Jurkat, Clone E6-1 (cell line): ENCODE measurements around the gene BCL11A.

Experiments
- DNase-seq: peaks from one replicate; pipeline ENCODE4 v3.0.0-alpha.2; 2011; ENCODE audit warnings: low read depth, low spot score
- H3K4me3 ChIP-seq: 2 replicates; pipeline ENCODE4 v1.5.1; 2011; ENCODE audit warnings: mild to moderate bottlenecking, low read length, control low read depth, moderate library complexity

Gene BCL11A

GRCh38 chr2:60496475-60496874 is 57.0 kb downstream of the BCL11A start:
- no peak overlapping the region for H3K4me3 ChIP-seq

GRCh38 chr2:60495041-60495625 is 58.3 kb downstream of the BCL11A start:
- no peak overlapping the region for H3K4me3 ChIP-seq
- DNase-seq, result no peak

More at GRCh38 chr2:60496475-60496874, 57.0 kb downstream of the BCL11A start:
- DNase-seq, result no peak

DNA sequence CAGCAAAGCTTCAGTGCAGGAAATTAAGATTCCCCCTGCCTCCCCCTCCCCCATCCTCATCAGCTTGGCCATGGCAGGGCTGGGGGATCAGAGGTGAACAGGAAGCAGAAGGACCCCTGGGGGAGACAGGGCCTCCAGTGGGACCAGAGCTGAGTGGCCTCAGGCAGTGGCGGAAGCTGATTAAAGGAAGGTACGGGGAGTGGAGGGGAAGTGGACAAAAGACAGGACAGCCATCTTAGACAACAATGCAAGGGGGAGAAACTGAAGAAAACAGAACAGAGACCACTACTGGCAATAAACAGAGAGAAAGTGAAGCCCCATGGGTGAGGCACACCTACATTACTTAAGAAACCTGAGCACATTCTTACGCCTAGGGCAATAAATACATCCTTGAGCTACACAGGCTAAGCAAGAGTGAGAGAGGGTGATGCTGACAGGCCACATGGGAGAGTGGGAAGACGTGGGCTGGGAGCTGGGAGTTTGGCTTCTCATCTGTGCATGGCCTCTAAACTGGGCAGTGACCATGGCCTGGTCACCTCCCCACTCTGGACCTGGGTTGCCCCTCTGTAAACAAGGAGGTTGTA is 59.6 kb downstream of the BCL11A start:
- H3K4me3 ChIP-seq, result no peak overlapping the region
- DNase-seq, result no peak

DNA sequence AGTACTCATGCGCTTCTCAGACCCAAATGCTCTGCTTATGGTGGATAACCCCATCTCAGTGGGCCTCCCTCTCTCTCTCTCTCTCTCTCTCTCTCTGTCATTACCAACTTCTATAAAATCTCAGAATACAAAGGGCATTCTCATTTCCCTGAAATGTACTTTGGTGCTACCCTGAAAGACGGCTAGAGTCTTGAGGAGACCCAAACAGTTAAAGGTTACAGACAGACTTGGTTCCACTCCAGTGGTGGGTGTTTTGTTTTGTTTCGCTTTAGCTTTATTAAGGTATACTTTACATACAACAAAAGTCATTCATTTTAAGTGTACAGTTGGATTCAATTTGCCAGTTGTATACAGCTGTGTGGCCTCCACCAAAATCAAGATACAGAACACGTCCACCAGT is 60.9 kb downstream of the BCL11A start:
- DNase-seq, result no peak
- no peak overlapping the region for H3K4me3 ChIP-seq

DNA sequence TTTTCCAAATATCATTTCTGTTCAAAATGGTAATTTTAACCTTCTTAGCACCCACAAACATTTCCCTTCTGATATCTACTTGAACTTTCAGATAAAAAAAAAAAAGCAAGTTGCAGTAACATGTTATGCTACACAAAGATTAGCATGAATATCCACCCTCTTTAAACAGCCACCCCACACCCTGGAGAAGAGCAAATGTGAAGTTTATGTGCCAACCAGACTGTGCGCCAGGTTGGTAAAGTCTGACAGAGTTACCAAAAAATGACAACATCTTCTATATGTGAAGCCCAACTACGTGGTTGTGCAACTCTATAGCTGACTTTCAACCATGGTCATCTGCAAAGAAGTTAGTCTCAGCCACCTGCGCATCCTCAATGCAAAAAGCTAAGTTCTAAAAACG is 62.6 kb downstream of the BCL11A start:
- H3K4me3 ChIP-seq, result no peak overlapping the region
- no peak for DNase-seq

DNA sequence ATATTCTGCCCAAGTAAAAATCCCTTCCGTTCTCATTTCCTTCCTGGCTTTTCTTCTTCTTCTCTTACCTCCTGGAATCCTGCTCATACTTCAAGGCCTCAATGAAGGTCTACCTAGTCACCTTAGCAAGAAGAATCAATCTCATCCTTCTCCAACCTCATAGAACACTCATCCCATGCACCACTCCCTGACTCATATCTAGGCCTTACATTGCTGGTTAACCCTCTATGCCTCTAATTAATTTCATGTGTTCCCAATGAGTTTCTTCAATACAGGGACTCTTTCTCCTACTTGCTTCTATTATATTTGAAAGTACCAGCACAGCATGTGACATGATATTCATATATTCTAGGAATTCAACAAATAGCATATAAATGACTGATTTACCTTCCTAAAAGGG is 63.0 kb downstream of the BCL11A start:
- no peak overlapping the region for H3K4me3 ChIP-seq
- no peak for DNase-seq

- no peak overlapping the region for H3K4me3 ChIP-seq
- no peak for DNase-seq
Measured at GRCh38 chr2:60489289-60489688, 64.2 kb downstream of the BCL11A start.

DNA sequence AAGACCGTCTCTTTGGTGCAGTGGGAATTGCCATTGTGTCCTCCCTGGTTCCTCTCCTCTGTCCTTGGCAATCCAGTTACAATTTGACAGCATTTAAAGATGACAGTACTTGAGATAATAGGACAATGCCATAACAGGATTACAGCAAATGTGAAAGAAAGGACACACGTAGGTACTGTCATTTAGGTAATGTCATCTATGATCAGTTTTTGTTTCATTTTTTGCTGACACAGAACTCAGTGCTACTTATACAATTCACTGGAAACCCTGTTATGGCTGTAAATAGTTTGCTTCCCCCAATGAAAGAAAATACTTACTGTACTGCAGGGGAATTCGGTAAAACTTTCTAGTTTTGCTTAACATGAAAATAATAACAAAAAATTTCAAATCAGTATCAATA is 65.2 kb downstream of the BCL11A start:
- DNase-seq, result no peak

GRCh38 chr2:60487174-60487573 is 66.3 kb downstream of the BCL11A start:
- no peak for DNase-seq
- no peak overlapping the region for H3K4me3 ChIP-seq

More for the DNA sequence above, 65.2 kb downstream of the BCL11A start:
- H3K4me3 ChIP-seq, result no peak overlapping the region

DNA sequence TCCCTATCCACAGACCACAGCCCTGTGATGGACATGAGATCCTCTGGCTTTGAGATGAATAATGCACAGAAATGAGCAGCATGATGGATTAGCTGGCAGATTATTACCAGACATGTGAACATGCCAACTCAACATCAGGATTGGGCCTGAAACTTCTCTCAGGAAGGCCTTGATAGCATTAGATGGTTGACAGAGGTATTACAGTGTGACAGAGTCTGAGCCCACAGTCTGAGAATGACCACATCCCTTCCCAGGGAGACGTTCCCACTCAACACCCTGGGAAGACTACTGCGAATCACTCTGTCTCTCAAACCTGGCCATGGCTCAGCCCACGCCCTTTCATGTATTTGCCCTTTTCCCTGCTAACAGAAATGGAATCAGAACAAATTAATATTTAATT is 66.9 kb downstream of the BCL11A start:
- no peak for DNase-seq
- H3K4me3 ChIP-seq, result no peak overlapping the region

DNA sequence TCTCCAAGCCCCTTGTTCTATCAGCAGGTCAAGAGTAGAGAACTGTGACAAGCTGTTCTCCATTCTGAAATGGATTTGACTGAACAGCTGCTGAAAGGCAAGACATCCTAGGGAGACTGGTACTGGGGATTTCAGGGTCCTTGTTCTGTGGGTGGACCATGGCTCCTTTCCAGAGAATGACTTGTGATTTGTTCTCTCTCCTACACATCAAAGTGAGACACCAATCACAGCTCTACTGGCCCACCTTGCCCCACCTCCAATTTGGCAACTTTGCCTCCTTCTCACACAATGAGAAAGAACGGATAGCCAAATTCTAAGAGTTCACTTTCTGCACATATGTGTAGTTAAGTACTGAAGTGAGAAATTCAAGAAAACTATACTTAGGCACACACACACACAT is 67.4 kb downstream of the BCL11A start:
- DNase-seq, result no peak
- no peak overlapping the region for H3K4me3 ChIP-seq

GRCh38 chr2:60485550-60485949 is 67.9 kb downstream of the BCL11A start:
- no peak overlapping the region for H3K4me3 ChIP-seq
- no peak for DNase-seq

GRCh38 chr2:60485055-60485454 is 68.4 kb downstream of the BCL11A start:
- DNase-seq, result no peak
- no peak overlapping the region for H3K4me3 ChIP-seq

DNA sequence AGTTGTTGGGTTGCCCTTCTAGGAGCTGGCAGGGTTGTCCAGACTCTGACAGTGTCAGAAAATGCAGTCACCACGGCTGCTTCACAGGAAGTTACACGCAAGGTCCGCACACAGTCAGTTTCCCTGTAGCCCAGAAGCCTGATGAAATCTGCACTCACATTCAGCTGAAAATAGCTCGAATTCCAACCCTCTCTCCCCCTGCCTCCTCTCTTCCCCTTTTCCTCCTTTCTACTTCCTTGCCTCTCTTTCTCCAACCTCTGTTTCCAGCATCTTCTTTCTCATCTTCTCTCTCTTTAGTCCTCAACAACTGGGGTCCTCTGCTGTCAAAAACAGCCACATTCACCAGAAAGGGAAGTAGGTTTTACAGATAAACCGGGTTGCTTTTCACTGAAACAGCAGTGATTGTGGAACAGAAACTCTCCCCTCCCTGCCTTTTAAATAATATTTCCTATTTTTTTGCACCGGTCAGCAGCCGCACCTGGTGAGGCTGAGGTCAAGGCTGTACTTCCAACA is 69.3 kb downstream of the BCL11A start:
- DNase-seq, result no peak
- H3K4me3 ChIP-seq, result no peak overlapping the region

- no peak overlapping the region for H3K4me3 ChIP-seq
- DNase-seq, result no peak
Measured at GRCh38 chr2:60483401-60483800, 70.1 kb downstream of the BCL11A start.

GRCh38 chr2:60482222-60482621 is 71.2 kb downstream of the BCL11A start:
- H3K4me3 ChIP-seq, result no peak overlapping the region
- DNase-seq, result no peak

- DNase-seq, result no peak
- no peak overlapping the region for H3K4me3 ChIP-seq
Measured at GRCh38 chr2:60481257-60481656, 72.2 kb downstream of the BCL11A start.

DNA sequence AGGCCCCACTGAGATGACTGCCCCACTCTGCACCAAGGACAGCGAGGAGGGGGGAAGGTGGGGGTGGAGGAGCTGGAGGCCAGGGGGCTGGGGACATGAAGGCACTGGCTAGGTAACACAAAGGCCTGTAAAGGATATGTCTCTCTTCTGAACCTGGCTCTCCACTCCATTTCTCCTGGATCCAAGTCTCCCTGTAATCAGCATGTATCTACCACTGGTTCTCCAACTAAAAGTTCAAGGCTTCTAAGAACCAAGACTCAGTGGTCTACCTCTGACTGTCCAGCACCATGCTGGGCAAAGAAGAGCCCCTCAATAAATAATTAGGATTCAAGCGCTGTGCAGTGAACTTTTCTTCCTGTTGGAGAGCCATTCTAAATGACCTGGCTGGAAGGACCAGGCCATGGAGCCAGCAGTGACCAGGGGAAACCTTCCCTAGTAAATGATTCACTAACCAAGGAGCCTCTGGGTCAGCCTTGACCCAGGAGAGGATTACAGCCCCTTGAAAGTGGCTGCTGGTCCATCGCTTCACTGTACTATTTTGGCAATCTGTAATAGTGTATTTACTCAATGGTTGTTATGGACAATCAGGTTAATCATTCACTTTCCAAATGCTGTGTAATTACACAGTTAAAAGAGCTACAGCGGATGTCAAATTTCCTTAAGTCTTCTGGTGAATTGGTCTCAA is 73.2 kb downstream of the BCL11A start:
- no peak for DNase-seq
- no peak overlapping the region for H3K4me3 ChIP-seq

DNA sequence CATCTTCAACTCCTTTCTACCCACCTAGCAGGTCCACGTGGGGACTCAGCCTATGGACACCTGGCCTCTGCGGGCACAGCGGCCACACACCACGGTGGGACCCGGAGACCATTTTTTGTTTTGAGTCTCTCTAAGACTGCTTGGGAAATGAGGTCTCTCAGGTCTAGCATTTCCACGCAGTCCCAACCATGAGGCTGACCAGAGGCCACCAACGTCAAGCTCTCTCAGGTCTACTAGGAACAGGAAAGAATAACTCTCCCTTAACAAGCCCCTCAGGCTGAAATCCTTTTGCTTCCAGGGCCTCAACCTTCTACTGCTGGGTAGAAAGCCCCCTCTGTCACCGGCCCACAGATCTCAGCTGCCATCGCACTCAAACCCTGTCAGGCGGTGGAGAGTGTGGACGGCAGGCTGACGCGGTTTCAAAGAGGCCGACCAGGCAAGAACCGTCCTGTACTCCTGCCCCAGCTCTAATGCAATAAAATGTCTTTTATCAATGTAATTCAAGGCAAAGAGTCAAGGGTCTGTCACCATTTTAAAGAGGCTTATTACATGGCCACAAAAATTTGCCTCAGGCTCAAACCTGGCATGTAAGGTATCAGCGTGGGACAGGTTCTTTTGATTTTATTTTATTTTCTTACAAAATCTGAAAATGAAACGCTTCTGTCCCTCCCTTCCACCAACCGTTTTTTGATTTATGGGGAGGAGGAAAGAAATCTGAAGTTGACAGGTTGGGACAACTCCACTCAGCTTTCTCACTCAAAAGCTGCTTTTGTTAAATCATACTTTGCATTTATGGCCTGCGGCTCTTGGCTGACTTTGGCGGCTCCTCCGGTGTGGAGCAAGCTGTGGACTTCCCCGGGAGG is 74.0 kb downstream of the BCL11A start:
- H3K4me3 ChIP-seq, result no peak overlapping the region
- no peak for DNase-seq

DNA sequence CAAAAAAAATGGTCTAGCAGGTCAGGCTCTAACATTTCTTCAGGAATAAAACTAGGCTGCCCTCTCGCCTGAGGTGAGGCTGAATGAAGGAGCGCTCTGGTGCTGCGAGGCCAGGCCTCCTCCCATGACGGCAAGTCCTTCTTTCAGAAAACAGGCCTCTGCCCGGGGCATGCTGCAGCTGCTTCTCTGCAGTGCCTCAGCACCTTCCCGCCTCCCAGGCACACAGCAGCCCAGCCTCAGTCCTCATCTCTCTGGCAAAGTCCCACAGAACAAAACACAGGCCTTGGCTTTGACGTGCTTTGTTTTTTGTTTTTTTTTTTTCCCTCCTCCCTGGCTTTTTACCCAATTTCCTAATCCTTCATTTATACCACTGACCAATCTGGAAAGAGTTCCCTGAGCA is 74.8 kb downstream of the BCL11A start:
- H3K4me3 ChIP-seq, result no peak overlapping the region

More for the DNA sequence above, 74.8 kb downstream of the BCL11A start:
- DNase-seq, result no peak
